HG03175 (cell line): ENCODE data around the gene YES1.
"Not testable (repeated sequence)": the region's sequence is repeated elsewhere in the genome, so short reads cannot be mapped to it uniquely, and the experiment has no call there.

Experiments
- ATAC-seq: cut with Tn5 transposase; IDR thresholded peaks from one replicate; pipeline ENCODE4 v1.9.1; 2021; ENCODE audit warnings: mild to moderate bottlenecking, moderate library complexity; ENCODE audit not compliant: unreplicated experiment

The YES1 gene

GRCh38 chr18:785242-785641 is 26.8 kb downstream of the YES1 start:
- ATAC-seq = no peak

GRCh38 chr18:784470-785172 is 27.4 kb downstream of the YES1 start:
- ATAC-seq = no peak

GRCh38 chr18:778194-778927 is 33.7 kb downstream of the YES1 start:
- ATAC-seq = no peak

GRCh38 chr18:777021-777420 is 35.0 kb downstream of the YES1 start:
- ATAC-seq = no peak

- ATAC-seq = not testable (repeated sequence)
Observed at GRCh38 chr18:776044-776443, 36.0 kb downstream of the YES1 start.

- ATAC-seq = no peak
Observed at GRCh38 chr18:774811-775210, 37.2 kb downstream of the YES1 start.

- ATAC-seq = no peak
Observed at GRCh38 chr18:773980-774624, 37.9 kb downstream of the YES1 start.

GRCh38 chr18:770583-770961 is 41.5 kb downstream of the YES1 start:
- ATAC-seq = no peak

- ATAC-seq = no peak
Observed at GRCh38 chr18:767961-768360, 44.1 kb downstream of the YES1 start.

- ATAC-seq = no peak
Observed at GRCh38 chr18:767084-767882, 44.8 kb downstream of the YES1 start.

- ATAC-seq = no peak
Observed at GRCh38 chr18:766550-766860, 45.5 kb downstream of the YES1 start.

- no peak for ATAC-seq
Observed at GRCh38 chr18:765764-766549, 46.1 kb downstream of the YES1 start.

GRCh38 chr18:759864-760263 is 52.2 kb downstream of the YES1 start:
- ATAC-seq = not testable (repeated sequence)

GRCh38 chr18:755506-755905 is 56.5 kb downstream of the YES1 start:
- ATAC-seq = no peak

GRCh38 chr18:754656-755055 is 57.4 kb downstream of the YES1 start:
- ATAC-seq = no peak

GRCh38 chr18:750456-750855 is 61.6 kb downstream of the YES1 start:
- no peak for ATAC-seq

- ATAC-seq = no peak
Observed at GRCh38 chr18:744832-745597, 67.0 kb downstream of the YES1 start.

GRCh38 chr18:741931-742512 is 70.0 kb downstream of the YES1 start:
- ATAC-seq = peak; percentile 93

GRCh38 chr18:732371-732770 is 79.7 kb downstream of the YES1 start:
- ATAC-seq = no peak

- ATAC-seq = no peak
Observed at GRCh38 chr18:731185-731584, 80.9 kb downstream of the YES1 start.
